ENCODE data around the gene SETSIP.

GRCh38 chr1:92026806-92027205, 48.4 kb downstream of the SETSIP start:
- no peak for TF ChIP-seq ZBTB44 (tag by site-specific recombination; IDR thresholded peaks at IDR 0.05)
- no peak for TF ChIP-seq ZNF416 (tag by site-specific recombination; IDR thresholded peaks at IDR 0.05)
- TF ChIP-seq ZNF544 (tag by site-specific recombination; IDR thresholded peaks at IDR 0.05), result no peak
- TF ChIP-seq ZNF132 (tag by site-specific recombination; IDR thresholded peaks at IDR 0.05; ENCODE audit: borderline replicate concordance), result no peak
- no peak for TF ChIP-seq ELK4 (IDR thresholded peaks at IDR 0.05; ENCODE audit: borderline replicate concordance, low read depth, low read length)
- no peak for TF ChIP-seq CTCF (tag by site-specific recombination; IDR thresholded peaks at IDR 0.05)
- TF ChIP-seq ZNF501 (tag by site-specific recombination; IDR thresholded peaks at IDR 0.05), result no peak
- TF ChIP-seq ZNF350 (tag by site-specific recombination; IDR thresholded peaks at IDR 0.05), result no peak
